Right lobe of liver (tissue), 6 donors: Measurements from ENCODE around the gene WDR6. TPM values are rescaled to one million over a fixed set of nuclear protein-coding genes. Genes with fewer than 3 reads are reported as not detected.

Source experiments
- ATAC-seq, 4 donors: fragments of 200-7000 bp; cut with Tn5 transposase; one replicate each; pipeline ENCODE4 v1.9.1; 2020; ENCODE audit warnings: mild to moderate bottlenecking in 4 of 4, moderate library complexity in 4 of 4
- DNase-seq, 3 donors: peaks; one replicate each; pipeline ENCODE4 v3.0.0-alpha.2; 2020
- H3K27ac ChIP-seq, 3 donors: fragments of 200-600 bp; one replicate each; pipeline ENCODE4 v1.8.0; 2022
- H3K27me3 ChIP-seq, 2 donors: fragments of 200-600 bp; one replicate each; pipeline ENCODE4 v1.8.0; 2022
- H3K36me3 ChIP-seq, 4 donors: fragments of 200-600 bp; sonication (generic) in 1 of 4; one replicate each; pipeline versions ENCODE4 v1.5.1 to v1.8.0; 2017 to 2022; ENCODE audit warnings: control low read depth in 1 of 4
- H3K4me1 ChIP-seq, 4 donors: fragments of 200-600 bp; sonication (generic) in 1 of 4; one replicate each; pipeline versions ENCODE4 v1.5.1 to v1.8.0; 2017 to 2022; ENCODE audit warnings: control low read depth in 1 of 4
- H3K4me3 ChIP-seq, 3 donors: fragments of 200-600 bp; one replicate each; pipeline ENCODE4 v1.8.0; 2022
- H3K9me3 ChIP-seq, 4 donors: fragments of 200-600 bp; sonication (generic) in 1 of 4; one replicate each; pipeline versions ENCODE4 v1.5.1 to v1.8.0; 2017 to 2022; ENCODE audit warnings: control low read depth in 1 of 4
- POLR2A ChIP-seq: fragments of 450-650 bp; IDR thresholded peaks from one replicate; pipeline ENCODE4 v1.6.1; 2017; ENCODE audit warnings: antibody characterized with exemption, mild to moderate bottlenecking
- WGBS: methylation state at CpG from one replicate; pipeline ENCODE4 v1.1.6; 2018; ENCODE audit warnings: low coverage, low lambda C conversion rate; ENCODE audit not compliant: insufficient coverage; ENCODE audit errors: missing lambda C conversion rate; 5-methylcytosine and 5-hydroxymethylcytosine counted together
- intact Hi-C, 2 donors: fragments of 100-400 bp; cut with DNase I; formaldehyde crosslinking; loops; one replicate each; pipeline versions ENCODE4 v1.11.2 to v1.14.1; 2022
- total RNA-seq, 6 experiments: library from RNA; depleted of rRNA in 2 of 6; stranded (reverse); fragments of >200 nt in 2 of 6; fragmentation: NEBNext Ultra II Directional in 3 of 6; extraction: Animal tissue kit (Norgen Biotek cat#: 25700) in 3 of 6; gene quantifications; one replicate each; pipeline versions ENCODE4 v1.1.0 to v1.2.4, GENCODE V29; 2016 to 2023
- TF ChIP-seq, protein P1 (sequence below), 4 donors: fragments of 200-600 bp in 3 of 4; fragments of 450-650 bp in 1 of 4; IDR thresholded peaks; one replicate each; pipeline versions ENCODE4 v1.5.1 to v1.8.0; 2016 to 2022; ENCODE audit warnings: antibody characterized with exemption in 4 of 4, mild to moderate bottlenecking in 2 of 4
- donor health status: DM: no; HTN: yes; CAD: no.
- donor health status: DM: no; HTN: no; CAD: no.
- donor health status: DM: no; HTN: no; CAD: no.
- donor health status: DM: no; HTN: yes; CAD: no.
- donor health status: DM: no; HTN: yes; CAD: no.

Gene WDR6
- total RNA-seq, 6 experiments from 2014 or later, result 35.7 to 72.9 (median 65.4) TPM

GRCh38 chr3:48962939-48963338, 44.3 kb upstream of the WDR6 start:
- no peak overlapping the region for H3K27ac ChIP-seq
- intact Hi-C loops, result no loop called here
- 55% methylated on average over 2 of the region's 4 CpGs for WGBS
- no peaks in the 10 kb centered on the region for H3K9me3 ChIP-seq
- no peaks in the 10 kb centered on the region for H3K27me3 ChIP-seq
- H3K36me3 ChIP-seq, result peaks cover 0 to 47% (median 10%) of the 10 kb centered on the region in 4 donors
- H3K4me3 ChIP-seq, result no peak overlapping the region
- no peak for DNase-seq
- peak in 1 of 4 donors; percentile 45 for ATAC-seq
- no peak for TF ChIP-seq POLR2A
- TF ChIP-seq, protein P1, sequence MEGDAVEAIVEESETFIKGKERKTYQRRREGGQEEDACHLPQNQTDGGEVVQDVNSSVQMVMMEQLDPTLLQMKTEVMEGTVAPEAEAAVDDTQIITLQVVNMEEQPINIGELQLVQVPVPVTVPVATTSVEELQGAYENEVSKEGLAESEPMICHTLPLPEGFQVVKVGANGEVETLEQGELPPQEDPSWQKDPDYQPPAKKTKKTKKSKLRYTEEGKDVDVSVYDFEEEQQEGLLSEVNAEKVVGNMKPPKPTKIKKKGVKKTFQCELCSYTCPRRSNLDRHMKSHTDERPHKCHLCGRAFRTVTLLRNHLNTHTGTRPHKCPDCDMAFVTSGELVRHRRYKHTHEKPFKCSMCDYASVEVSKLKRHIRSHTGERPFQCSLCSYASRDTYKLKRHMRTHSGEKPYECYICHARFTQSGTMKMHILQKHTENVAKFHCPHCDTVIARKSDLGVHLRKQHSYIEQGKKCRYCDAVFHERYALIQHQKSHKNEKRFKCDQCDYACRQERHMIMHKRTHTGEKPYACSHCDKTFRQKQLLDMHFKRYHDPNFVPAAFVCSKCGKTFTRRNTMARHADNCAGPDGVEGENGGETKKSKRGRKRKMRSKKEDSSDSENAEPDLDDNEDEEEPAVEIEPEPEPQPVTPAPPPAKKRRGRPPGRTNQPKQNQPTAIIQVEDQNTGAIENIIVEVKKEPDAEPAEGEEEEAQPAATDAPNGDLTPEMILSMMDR (IDR thresholded peaks at IDR 0.05), result no peak
- H3K4me1 ChIP-seq, result no peaks in the 10 kb centered on the region

- no peaks in the 10 kb centered on the region for H3K27me3 ChIP-seq
- WGBS, result 88% methylated on average over 2 of the region's 2 CpGs
- no peak for ATAC-seq
- H3K4me3 ChIP-seq, result no peak overlapping the region
- H3K4me1 ChIP-seq, result no peaks in the 10 kb centered on the region
- peaks cover 0 to 47% (median 14%) of the 10 kb centered on the region in 4 donors for H3K36me3 ChIP-seq
- no peak overlapping the region for H3K27ac ChIP-seq
- no peak for TF ChIP-seq POLR2A
- TF ChIP-seq, protein P1 (IDR thresholded peaks at IDR 0.05), result no peak
- intact Hi-C loops, result no loop called here
- no peaks in the 10 kb centered on the region for H3K9me3 ChIP-seq
- DNase-seq, result no peak
Measured at GRCh38 chr3:48963591-48963990, 43.6 kb upstream of the WDR6 start.

GRCh38 chr3:48966367-48966766, 40.8 kb upstream of the WDR6 start:
- 69% methylated on average over 3 of the region's 3 CpGs for WGBS
- no peak overlapping the region for H3K27ac ChIP-seq
- ATAC-seq (no peak), DNase-seq (peak in 1 of 3 donors; percentile 3)
- H3K4me1 ChIP-seq, result no peaks in the 10 kb centered on the region
- H3K9me3 ChIP-seq, result no peaks in the 10 kb centered on the region
- H3K4me3 ChIP-seq, result no peak overlapping the region
- TF ChIP-seq, protein P1 (IDR thresholded peaks at IDR 0.05), result no peak
- no peak for TF ChIP-seq POLR2A
- no peaks in the 10 kb centered on the region for H3K27me3 ChIP-seq
- peaks cover 1 to 73% (median 32%) of the 10 kb centered on the region in 4 donors for H3K36me3 ChIP-seq
- intact Hi-C loops, result no loop called here

DNA sequence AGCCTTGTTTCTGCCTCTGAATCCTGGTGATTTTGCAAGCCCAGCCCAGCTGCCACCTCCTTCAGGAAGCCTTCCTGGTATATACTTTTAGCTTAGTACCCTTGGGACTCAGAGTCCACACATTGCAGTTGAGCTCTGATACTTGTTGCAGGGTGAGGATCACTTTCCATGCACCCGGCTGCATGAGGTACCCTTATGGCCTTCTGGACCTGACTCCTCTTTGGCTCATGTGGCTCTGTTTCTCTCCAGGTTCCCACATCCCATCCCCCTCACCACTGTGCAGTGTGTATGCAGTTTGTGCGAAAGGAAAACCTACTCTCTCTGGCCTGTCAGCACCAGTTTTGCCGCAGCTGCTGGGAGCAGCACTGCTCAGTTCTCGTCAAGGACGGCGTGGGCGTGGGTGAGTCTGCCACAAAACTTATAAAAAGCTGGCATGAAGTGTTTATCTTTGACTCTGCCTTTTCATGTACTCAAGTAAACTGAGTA, 40.3 kb upstream of the WDR6 start:
- TF ChIP-seq, protein P1 (IDR thresholded peaks at IDR 0.05), result no peak
- no peak for TF ChIP-seq POLR2A
- DNase-seq (peak in 1 of 3 donors; percentile 29), ATAC-seq (no peak)
- intact Hi-C loops, result no loop called here
- Histone ChIP-seq H3K4me3 (no peak overlapping the region), H3K27me3 (no peaks in the 10 kb centered on the region), H3K36me3 (peaks cover 3 to 79% (median 38%) of the 10 kb centered on the region in 4 donors), H3K4me1 (no peaks in the 10 kb centered on the region), H3K27ac (no peak overlapping the region), H3K9me3 (no peaks in the 10 kb centered on the region)
- WGBS, result 89% methylated on average over 5 of the region's 7 CpGs

- Histone ChIP-seq H3K9me3 (no peaks in the 10 kb centered on the region), H3K27me3 (no peaks in the 10 kb centered on the region), H3K4me1 (no peaks in the 10 kb centered on the region), H3K36me3 (peaks cover 3 to 92% (median 60%) of the 10 kb centered on the region in 4 donors), H3K27ac (no peak overlapping the region), H3K4me3 (no peak overlapping the region)
- DNase-seq (no peak), ATAC-seq (peak in 1 of 4 donors; percentile 24)
- intact Hi-C loops, result no loop called here
- TF ChIP-seq, protein P1 (IDR thresholded peaks at IDR 0.05), result no peak
- TF ChIP-seq POLR2A, result no peak
- WGBS, result 100% methylated on average over 3 of the region's 6 CpGs
Measured at GRCh38 chr3:48970586-48970985, 36.6 kb upstream of the WDR6 start.
